ENCODE results near the gene ZMIZ2. TPM values are rescaled to one million over a fixed set of nuclear protein-coding genes. Genes with fewer than 3 reads are reported as not detected.
A peak's percentile ranks its signal among the peaks of the same experiment; 100 is the strongest.

ZMIZ2 gene
- total and polyA plus RNA-seq, 9 of the 15 experiments (the other 6 are each of a cell fraction or from before 2014, with no cell fraction given): 0.13 to 40.3 (median 4.9) TPM

GRCh38 chr7:44775383-44776107 is 26.9 kb downstream of the ZMIZ2 start:
- H3K27ac ChIP-seq (ENCODE audit: extremely low read depth, low read depth, low read length): no peak overlapping the region
- H3K27me3 ChIP-seq (ENCODE audit: control insufficient read depth in 2 of 2, insufficient read depth in 2 of 2, low read length in 2 of 2): no peaks in the 10 kb centered on the region
- no peaks in the 10 kb centered on the region for H4K20me1 ChIP-seq (replicated peaks; ENCODE audit: control insufficient read depth, insufficient read depth, low read length)
- H3K9me1 ChIP-seq (ENCODE audit: control insufficient read depth, insufficient read depth, low read length): no peaks in the 10 kb centered on the region
- H3K4me3 ChIP-seq: no peak overlapping the region
- H3K4me2 ChIP-seq (ENCODE audit: insufficient read depth, low read length): no peak overlapping the region
- H3K79me2 ChIP-seq (ENCODE audit: control insufficient read depth, insufficient read depth, low read length): no peaks in the 10 kb centered on the region
- H3K36me3 ChIP-seq (ENCODE audit: control insufficient read depth, insufficient read depth, low read length): no peaks in the 10 kb centered on the region
- peak overlapping the region; percentile 30; the same call in 1 of the 2 replicates for H2AFZ ChIP-seq (ENCODE audit: low read depth, low read length)
- WGBS (ENCODE audit: insufficient coverage, low coverage, missing lambda C conversion rate): 34% methylated on average over 6 of the region's 6 CpGs
- no peak for FAIRE-seq
- in situ Hi-C loops (cut with MboI) (no loop called here), intact Hi-C loops (cut with micrococcal nuclease) (no loop called here)
- ChIA-PET POLR2A (interaction anchor here (1.0 kb wide), 1 partner anchor 23 kb away, joined by 3 read pairs; no protein-coding TSS in a partner anchor), CTCF (ENCODE audit: low intra/inter-chr PET ratio) (no interaction called here)
- H3K9ac ChIP-seq (ENCODE audit: insufficient read depth in 1 of 2, low read depth in 2 of 2, low read length in 2 of 2): no peak overlapping the region
- TF ChIP-seq ZNF347 (CRISPR knock-in tag; IDR thresholded peaks at IDR 0.05; ENCODE audit: low read depth): no peak
- peak in 1 of 2 experiments; percentile 54; a peak in 1 of 4 replicates for TF ChIP-seq TRIM24 (IDR thresholded peaks at IDR 0.05)
- TF ChIP-seq ZNF316 (IDR thresholded peaks at IDR 0.05): peak; percentile 68
- no peaks in the 10 kb centered on the region for H3K4me1 ChIP-seq (replicated peaks in 1 of 2; ENCODE audit: control insufficient read depth in 2 of 2, insufficient read depth in 2 of 2, low read length in 2 of 2)
- ATAC-seq: no peak
- H3K9me3 ChIP-seq (replicated peaks; ENCODE audit: control insufficient read depth, insufficient read depth, low read depth, low read length): no peaks in the 10 kb centered on the region
- no peak for DNase-seq (ENCODE audit: extremely low read depth in 1 of 4, low spot score in 3 of 4)
- no TSS peak for BruUV-seq (replicated peaks)

- intact Hi-C loops (cut with micrococcal nuclease): no loop called here
- Histone ChIP-seq H3K4me3 (no peak overlapping the region), H4K20me1 (replicated peaks; ENCODE audit: control insufficient read depth, insufficient read depth, low read length) (no peaks in the 10 kb centered on the region), H3K4me2 (ENCODE audit: insufficient read depth, low read length) (no peak overlapping the region), H3K36me3 (ENCODE audit: control insufficient read depth, insufficient read depth, low read length) (no peaks in the 10 kb centered on the region), H3K4me1 (replicated peaks in 1 of 2; ENCODE audit: control insufficient read depth in 2 of 2, insufficient read depth in 2 of 2, low read length in 2 of 2) (no peaks in the 10 kb centered on the region), H3K9ac (ENCODE audit: insufficient read depth in 1 of 2, low read depth in 2 of 2, low read length in 2 of 2) (no peak overlapping the region), H3K27ac (ENCODE audit: extremely low read depth, low read depth, low read length) (no peak overlapping the region), H3K27me3 (ENCODE audit: control insufficient read depth in 2 of 2, insufficient read depth in 2 of 2, low read length in 2 of 2) (peaks cover 0 to under 1% of the 10 kb centered on the region in 2 experiments; a peak in 1 of 5 replicates), H3K9me3 (replicated peaks; ENCODE audit: control insufficient read depth, insufficient read depth, low read depth, low read length) (no peaks in the 10 kb centered on the region), H3K79me2 (ENCODE audit: control insufficient read depth, insufficient read depth, low read length) (no peaks in the 10 kb centered on the region), H3K9me1 (ENCODE audit: control insufficient read depth, insufficient read depth, low read length) (no peaks in the 10 kb centered on the region), H2AFZ (ENCODE audit: low read depth, low read length) (no peak overlapping the region)
- WGBS (ENCODE audit: insufficient coverage, low coverage, missing lambda C conversion rate): 49% methylated on average over 3 of the region's 3 CpGs
- FAIRE-seq: no peak
- ATAC-seq: no peak
- in situ Hi-C loops (cut with MboI): no loop called here
- ChIA-PET CTCF (ENCODE audit: low intra/inter-chr PET ratio) (no interaction called here), POLR2A (interaction anchor here (1.0 kb wide), 1 partner anchor 22 kb away, joined by 3 read pairs; no protein-coding TSS in a partner anchor)
- no peak for DNase-seq (ENCODE audit: extremely low read depth in 1 of 4, low spot score in 3 of 4)
- no TSS peak for BruUV-seq (replicated peaks)
- TF ChIP-seq, protein P1, sequence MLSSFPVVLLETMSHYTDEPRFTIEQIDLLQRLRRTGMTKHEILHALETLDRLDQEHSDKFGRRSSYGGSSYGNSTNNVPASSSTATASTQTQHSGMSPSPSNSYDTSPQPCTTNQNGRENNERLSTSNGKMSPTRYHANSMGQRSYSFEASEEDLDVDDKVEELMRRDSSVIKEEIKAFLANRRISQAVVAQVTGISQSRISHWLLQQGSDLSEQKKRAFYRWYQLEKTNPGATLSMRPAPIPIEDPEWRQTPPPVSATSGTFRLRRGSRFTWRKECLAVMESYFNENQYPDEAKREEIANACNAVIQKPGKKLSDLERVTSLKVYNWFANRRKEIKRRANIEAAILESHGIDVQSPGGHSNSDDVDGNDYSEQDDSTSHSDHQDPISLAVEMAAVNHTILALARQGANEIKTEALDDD (IDR thresholded peaks at IDR 0.05): no peak
- TF ChIP-seq HMGXB4 (CRISPR knock-in tag; IDR thresholded peaks at IDR 0.05): no peak
- TF ChIP-seq ARID2 (IDR thresholded peaks at IDR 0.05): no peak
- TF ChIP-seq ZNF143 (CRISPR knock-in tag; IDR thresholded peaks at IDR 0.05): no peak
- TF ChIP-seq TAF1 (IDR thresholded peaks at IDR 0.05; ENCODE audit: control insufficient read depth, extremely low read depth, insufficient read depth, low read length, severe bottlenecking): no peak
- no peak for TF ChIP-seq ZNF24 (IDR thresholded peaks at IDR 0.05)
- no peak for TF ChIP-seq ZNF589 (CRISPR knock-in tag; IDR thresholded peaks at IDR 0.05; ENCODE audit: low read depth)
- no peak for TF ChIP-seq ZNF584 (CRISPR knock-in tag; IDR thresholded peaks at IDR 0.05; ENCODE audit: low read depth)
Measured at GRCh38 chr7:44776211-44776610, 27.6 kb downstream of the ZMIZ2 start.
